HepG2 (cell line): ENCODE measurements around the gene PCBP4. TPM values are rescaled to one million over a fixed set of nuclear protein-coding genes. Genes with fewer than 3 reads are reported as not detected.

Experiments used
- ATAC-seq: fragments of 200-7000 bp; cut with Tn5 transposase; 3 replicates; pipeline ENCODE4 v1.9.1; 2020; ENCODE audit warnings: mild to moderate bottlenecking, moderate library complexity
- BruUV-seq: library from RNA; stranded (reverse); fragments of 400-500 nt; replicated peaks from 2 replicates; lab custom pipeline; 2021; lab: Mats Ljungman, UMichigan
- CTCF ChIA-PET: fragments of 300-600 bp; formaldehyde crosslinking; extraction: SDS; loops from one replicate; lab custom pipeline; 2021; ENCODE audit warnings: low total read pairs, inconsistent platforms, low intra/inter-chr PET ratio; lab: Yijun Ruan, JAX
- POLR2A ChIA-PET: fragments of 350-600 bp; sonication (Branson Sonifier 250); formaldehyde crosslinking; loops from one replicate; lab custom pipeline; 2020; ENCODE audit warnings: antibody characterized with exemption, inconsistent platforms; lab: Yijun Ruan, JAX
- DNase-seq: peaks from one replicate; pipeline ENCODE4 v3.0.0-alpha.2; 2015; ENCODE audit warnings: low spot score
- FAIRE-seq: peaks from 3 replicates; lab custom pipeline; 2011; peaks lifted over from hg19 to GRCh38; lab: Jason Lieb, UNC
- H2AFZ ChIP-seq: one replicate; pipeline ENCODE4 v1.6.1; 2011; ENCODE audit warnings: low read length, inconsistent platforms
- H3K27ac ChIP-seq: fragments of 300-600 bp; 3 replicates; pipeline ENCODE4 v1.8.0; 2011; ENCODE audit warnings: mixed run types, mild to moderate bottlenecking, mixed read lengths, low read length, inconsistent platforms; ENCODE audit not compliant: insufficient read depth; ENCODE audit errors: extremely low read length
- H3K27me3 ChIP-seq, 2 experiments: fragments of 200-600 bp in 1 of 2; 2 replicates in 1 of 2; 3 replicates in 1 of 2; pipeline versions ENCODE4 v1.6.0 to v1.8.0; 2011; ENCODE audit warnings: low read length in 2 of 2, mild to moderate bottlenecking in 2 of 2, moderate library complexity in 2 of 2, inconsistent platforms in 1 of 2; ENCODE audit not compliant: insufficient read depth in 2 of 2, control insufficient read depth in 1 of 2
- H3K36me3 ChIP-seq, 2 experiments: fragments of 200-600 bp in 1 of 2; replicated peaks in 1 of 2; 2 replicates in 1 of 2; 3 replicates in 1 of 2; pipeline versions ENCODE4 v1.5.1 to v1.8.0; 2011; ENCODE audit warnings: low read length in 2 of 2, inconsistent platforms in 1 of 2; ENCODE audit not compliant: insufficient read depth in 2 of 2, control insufficient read depth in 1 of 2
- H3K4me1 ChIP-seq: 2 replicates; pipeline ENCODE4 v1.5.1; 2012; ENCODE audit warnings: low read length, inconsistent platforms; ENCODE audit not compliant: insufficient read depth
- H3K4me2 ChIP-seq: 2 replicates; pipeline ENCODE4 v1.6.0; 2011; ENCODE audit warnings: low read depth, low read length, inconsistent platforms
- H3K4me3 ChIP-seq, 3 experiments: fragments of 200-600 bp in 1 of 3; sonication (generic), shearing (Covaris generic) in 1 of 3; replicated peaks in 1 of 3; 2 replicates each; pipeline ENCODE4 v1.5.1; 2011 to 2016; ENCODE audit warnings: low read length in 3 of 3, inconsistent platforms in 2 of 3, low read depth in 2 of 3, mild to moderate bottlenecking in 2 of 3, control low read depth in 1 of 3, mixed read lengths in 1 of 3; ENCODE audit not compliant: insufficient read depth in 1 of 3
- H3K79me2 ChIP-seq: one replicate; pipeline ENCODE4 v1.6.1; 2011; ENCODE audit warnings: low read length, inconsistent platforms; ENCODE audit not compliant: insufficient read depth
- H3K9ac ChIP-seq: 2 replicates; pipeline ENCODE4 v1.6.0; 2011; ENCODE audit warnings: mild to moderate bottlenecking, low read depth, low read length, inconsistent platforms; ENCODE audit not compliant: insufficient read depth
- H3K9me3 ChIP-seq: 2 replicates; pipeline ENCODE4 v1.5.1; 2012; ENCODE audit warnings: mild to moderate bottlenecking, low read length
- H4K20me1 ChIP-seq: 2 replicates; pipeline ENCODE4 v1.6.0; 2011; ENCODE audit warnings: inconsistent platforms, mild to moderate bottlenecking, low read length, moderate library complexity; ENCODE audit not compliant: insufficient read depth
- CENPBD1 ChIP-seq: sonication (generic); formaldehyde crosslinking; IDR thresholded peaks from 2 replicates; pipeline ENCODE4 v1.8.0; 2022; ENCODE audit warnings: missing genetic modification reagents, low read depth, mild to moderate bottlenecking, borderline replicate concordance
- CHD4 ChIP-seq: fragments of 200-600 bp; sonication (generic); IDR thresholded peaks from 2 replicates; pipeline ENCODE4 v1.7.0; 2017; ENCODE audit warnings: mild to moderate bottlenecking, low read length, borderline replicate concordance
- FLYWCH1 ChIP-seq: sonication (generic); formaldehyde crosslinking; IDR thresholded peaks from 2 replicates; pipeline ENCODE4 v1.8.1; 2023; ENCODE audit warnings: mild to moderate bottlenecking, missing genetic modification reagents
- KLF15 ChIP-seq: sonication (generic); formaldehyde crosslinking; IDR thresholded peaks from 2 replicates; pipeline ENCODE4 v1.8.1; 2023; ENCODE audit warnings: borderline replicate concordance, mild to moderate bottlenecking, inconsistent platforms, missing genetic modification reagents, mixed read lengths
- NCOA5 ChIP-seq: sonication (generic); formaldehyde crosslinking; IDR thresholded peaks from 2 replicates; pipeline ENCODE4 v1.4.0; 2020; ENCODE audit warnings: missing genetic modification reagents
- PLRG1 ChIP-seq: fragments of 450-650 bp; conservative IDR thresholded peaks from 2 replicates; pipeline ENCODE4 v1.6.1; 2016
- PRDM4 ChIP-seq: sonication (generic); formaldehyde crosslinking; IDR thresholded peaks from 2 replicates; pipeline ENCODE4 v1.9.0; 2021; ENCODE audit warnings: missing genetic modification reagents, borderline replicate concordance
- RFX3 ChIP-seq: IDR thresholded peaks from 2 replicates; pipeline ENCODE4 v1.6.1; 2016; ENCODE audit warnings: missing biosample characterization, missing genetic modification reagents
- ZBTB49 ChIP-seq: sonication (generic); formaldehyde crosslinking; IDR thresholded peaks from 2 replicates; pipeline ENCODE4 v1.4.0; 2020; ENCODE audit warnings: missing genetic modification reagents, borderline replicate concordance
- ZKSCAN5 ChIP-seq: sonication (generic); formaldehyde crosslinking; IDR thresholded peaks from 2 replicates; pipeline ENCODE4 v1.5.1; 2020; ENCODE audit warnings: mild to moderate bottlenecking, missing genetic modification reagents
- ZNF660 ChIP-seq: sonication (generic); formaldehyde crosslinking; IDR thresholded peaks from 2 replicates; pipeline ENCODE4 v1.5.1; 2020; ENCODE audit warnings: mild to moderate bottlenecking, low read depth, missing genetic modification reagents, borderline replicate concordance
- WGBS: methylation state at CpG from one replicate; pipeline ENCODE4 v1.1.6; 2017; ENCODE audit warnings: low lambda C conversion rate; 5-methylcytosine and 5-hydroxymethylcytosine counted together
- in situ Hi-C: cut with HindIII; loops from 2 replicates; pipeline ENCODE4 v1.10.0; 2017; ENCODE audit warnings: low pct_unique_long_range_greater_than_20kb; ENCODE audit not compliant: extremely low pct_ligation_motif_present
- intact Hi-C: fragments of 100-400 bp; cut with micrococcal nuclease; formaldehyde crosslinking; loops from one replicate; pipeline ENCODE4 v1.10.0; 2022; ENCODE audit not compliant: unreplicated experiment
- polyA plus RNA-seq, 8 experiments: library from polyadenylated mRNA; depleted of rRNA in 3 of 8; stranded (reverse) in 7 of 8; unstranded in 1 of 8; fragments of >200 nt; fragmentation: Illumina TruSeq in 4 of 8; extraction: Trizol in 4 of 8; gene quantifications; 2 replicates each; pipeline versions ENCODE4 v1.2.1 to v1.2.3, GENCODE V29; 2011 to 2016; ENCODE audit warnings: low read depth in 4 of 8, missing spikeins in 1 of 8, mixed read lengths in 1 of 8; ENCODE audit not compliant: insufficient read depth in 1 of 8
- total RNA-seq, 5 experiments: library from RNA; depleted of rRNA; stranded (reverse); fragments of >200 nt; fragmentation: Illumina TruSeq; extraction: Trizol; gene quantifications; 2 replicates each; pipeline ENCODE4 v1.2.3, GENCODE V29; 2016; ENCODE audit warnings: low read depth in 1 of 5
- TF ChIP-seq, protein P1 (sequence below): sonication (generic); formaldehyde crosslinking; IDR thresholded peaks from 2 replicates; pipeline ENCODE4 v1.4.0; 2020; ENCODE audit warnings: mild to moderate bottlenecking, missing genetic modification reagents, borderline replicate concordance

Gene PCBP4
- total and polyA plus RNA-seq, 2 of the 13 experiments (the other 11 are each of a cell fraction or from before 2014, with no cell fraction given): 36.8 to 51.3 TPM

DNA sequence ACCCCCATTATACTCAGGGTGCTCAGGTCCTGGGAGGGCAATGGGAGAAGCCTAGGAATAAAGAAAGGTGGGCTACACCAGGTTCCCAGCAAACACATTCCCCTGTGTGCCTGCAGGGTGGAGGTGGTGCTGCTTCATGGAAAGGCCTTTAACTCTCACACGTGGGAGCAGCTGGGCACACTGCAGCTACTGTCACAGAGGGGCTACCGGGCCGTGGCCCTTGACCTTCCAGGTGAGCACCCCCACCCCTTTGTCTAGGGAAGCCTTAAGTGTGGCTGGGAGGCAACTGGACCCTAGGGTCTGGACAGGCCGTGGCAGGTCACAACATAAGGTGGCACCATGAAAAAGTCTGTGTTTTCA is 10.9 kb upstream of the PCBP4 start:
- TF ChIP-seq KLF15 (CRISPR knock-in tag): no peak
- TF ChIP-seq, protein P1, sequence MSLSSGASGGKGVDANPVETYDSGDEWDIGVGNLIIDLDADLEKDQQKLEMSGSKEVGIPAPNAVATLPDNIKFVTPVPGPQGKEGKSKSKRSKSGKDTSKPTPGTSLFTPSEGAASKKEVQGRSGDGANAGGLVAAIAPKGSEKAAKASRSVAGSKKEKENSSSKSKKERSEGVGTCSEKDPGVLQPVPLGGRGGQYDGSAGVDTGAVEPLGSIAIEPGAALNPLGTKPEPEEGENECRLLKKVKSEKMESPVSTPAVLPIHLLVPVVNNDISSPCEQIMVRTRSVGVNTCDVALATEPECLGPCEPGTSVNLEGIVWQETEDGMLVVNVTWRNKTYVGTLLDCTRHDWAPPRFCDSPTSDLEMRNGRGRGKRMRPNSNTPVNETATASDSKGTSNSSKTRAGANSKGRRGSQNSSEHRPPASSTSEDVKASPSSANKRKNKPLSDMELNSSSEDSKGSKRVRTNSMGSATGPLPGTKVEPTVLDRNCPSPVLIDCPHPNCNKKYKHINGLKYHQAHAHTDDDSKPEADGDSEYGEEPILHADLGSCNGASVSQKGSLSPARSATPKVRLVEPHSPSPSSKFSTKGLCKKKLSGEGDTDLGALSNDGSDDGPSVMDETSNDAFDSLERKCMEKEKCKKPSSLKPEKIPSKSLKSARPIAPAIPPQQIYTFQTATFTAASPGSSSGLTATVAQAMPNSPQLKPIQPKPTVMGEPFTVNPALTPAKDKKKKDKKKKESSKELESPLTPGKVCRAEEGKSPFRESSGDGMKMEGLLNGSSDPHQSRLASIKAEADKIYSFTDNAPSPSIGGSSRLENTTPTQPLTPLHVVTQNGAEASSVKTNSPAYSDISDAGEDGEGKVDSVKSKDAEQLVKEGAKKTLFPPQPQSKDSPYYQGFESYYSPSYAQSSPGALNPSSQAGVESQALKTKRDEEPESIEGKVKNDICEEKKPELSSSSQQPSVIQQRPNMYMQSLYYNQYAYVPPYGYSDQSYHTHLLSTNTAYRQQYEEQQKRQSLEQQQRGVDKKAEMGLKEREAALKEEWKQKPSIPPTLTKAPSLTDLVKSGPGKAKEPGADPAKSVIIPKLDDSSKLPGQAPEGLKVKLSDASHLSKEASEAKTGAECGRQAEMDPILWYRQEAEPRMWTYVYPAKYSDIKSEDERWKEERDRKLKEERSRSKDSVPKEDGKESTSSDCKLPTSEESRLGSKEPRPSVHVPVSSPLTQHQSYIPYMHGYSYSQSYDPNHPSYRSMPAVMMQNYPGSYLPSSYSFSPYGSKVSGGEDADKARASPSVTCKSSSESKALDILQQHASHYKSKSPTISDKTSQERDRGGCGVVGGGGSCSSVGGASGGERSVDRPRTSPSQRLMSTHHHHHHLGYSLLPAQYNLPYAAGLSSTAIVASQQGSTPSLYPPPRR (CRISPR knock-in tag): no peak
- TF ChIP-seq ZBTB49 (CRISPR knock-in tag): no peak
- no peak for TF ChIP-seq CENPBD1
- no peak for TF ChIP-seq NCOA5
- no peak for TF ChIP-seq ZKSCAN5 (CRISPR knock-in tag)
- no peak for TF ChIP-seq CHD4
- no peak for TF ChIP-seq PLRG1
- no peak for TF ChIP-seq FLYWCH1 (CRISPR knock-in tag)
- TF ChIP-seq ZNF660 (CRISPR knock-in tag): no peak
- TF ChIP-seq RFX3 (CRISPR knock-in tag): no peak
- TF ChIP-seq PRDM4 (CRISPR knock-in tag): no peak
- POLR2A ChIA-PET: interaction anchor here (1.4 to 1.6 kb wide), 2 partner anchors 35 to 69 kb away, joined by 3 to 4 read pairs; partner anchors contain the start of gene PARP3
- no peak overlapping the region for H3K4me3 ChIP-seq
- no peaks in the 10 kb centered on the region for H4K20me1 ChIP-seq
- no peak overlapping the region for H3K27ac ChIP-seq
- H3K79me2 ChIP-seq: peaks cover 9% of the 10 kb centered on the region
- 100% methylated on average over 1 of the region's 4 CpGs for WGBS
- DNase-seq (no peak), ATAC-seq (no peak), FAIRE-seq (no peak)
- intact Hi-C loops: no loop called here
- H3K9me3 ChIP-seq: no peaks in the 10 kb centered on the region
- in situ Hi-C loops: no loop called here
- H3K9ac ChIP-seq: no peak overlapping the region
- CTCF ChIA-PET: no interaction called here
- H3K4me2 ChIP-seq: no peak overlapping the region
- peaks cover 32% of the 10 kb centered on the region for H3K4me1 ChIP-seq
- no peaks in the 10 kb centered on the region; a peak in 1 of 5 replicates for H3K27me3 ChIP-seq
- H3K36me3 ChIP-seq: no peaks in the 10 kb centered on the region; a peak in 1 of 5 replicates
- H2AFZ ChIP-seq: no peak overlapping the region
- no TSS peak for BruUV-seq
